Measurements from ENCODE around the gene CDAN1.

GRCh38 chr15:42691770-42692169 is 45.2 kb downstream of the CDAN1 start:
- TF ChIP-seq SUZ12 (IDR thresholded peaks at IDR 0.05) (no peak), FOXA1 (IDR thresholded peaks at IDR 0.05) (no peak), TARDBP (IDR thresholded peaks at IDR 0.05) (no peak), LEF1 (IDR thresholded peaks at IDR 0.05; ENCODE audit: borderline replicate concordance) (no peak), SP1 (IDR thresholded peaks at IDR 0.05) (no peak), ZNF384 (IDR thresholded peaks at IDR 0.05) (no peak), L3MBTL2 (conservative IDR thresholded peaks at IDR 0.05) (no peak), FOXK2 (IDR thresholded peaks at IDR 0.05) (no peak), BHLHE40 (IDR thresholded peaks at IDR 0.05; ENCODE audit: borderline replicate concordance) (no peak), HDGF (IDR thresholded peaks at IDR 0.05; ENCODE audit: borderline replicate concordance) (no peak)
